ENCODE results near the gene FBLN2.

- no peak for TF ChIP-seq CTCF (IDR thresholded peaks at IDR 0.05 in 2 of 3, conservative IDR thresholded peaks at IDR 0.05 in 1 of 3; ENCODE audit: borderline replicate concordance in 1 of 3, insufficient read depth in 1 of 3, low read depth in 2 of 3, low read length in 2 of 3)
- no peak for TF ChIP-seq POLR2A (IDR thresholded peaks at IDR 0.05; ENCODE audit: borderline replicate concordance, extremely low read depth, insufficient read depth, insufficient read length)
- no peak for TF ChIP-seq SP1 (IDR thresholded peaks at IDR 0.05; ENCODE audit: low read depth)
- TF ChIP-seq POLR2AphosphoS5 (IDR thresholded peaks at IDR 0.05; ENCODE audit: low read depth, low read length), result no peak
- TF ChIP-seq JUND (IDR thresholded peaks at IDR 0.05), result no peak
Measured at GRCh38 chr3:13526626-13526949, 22.3 kb upstream of the FBLN2 start.

All from HCT116 (cell line).